ENCODE measurements around the gene ATXN7L1.

Gene ATXN7L1

DNA sequence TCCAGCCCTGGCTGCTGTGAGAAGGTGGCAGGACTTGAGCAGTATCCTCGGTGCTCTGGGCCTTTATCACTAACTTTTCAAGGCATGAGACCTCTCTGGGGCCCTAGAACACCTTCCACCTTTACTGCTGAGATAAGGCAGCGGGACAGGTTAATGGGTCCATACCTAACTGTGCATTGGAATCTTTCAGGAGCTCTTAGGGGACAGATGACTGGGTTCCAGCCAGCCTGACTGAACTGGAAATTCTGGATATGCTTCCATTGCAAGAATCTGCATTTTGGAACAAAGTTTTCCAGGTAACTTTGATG is 73.0 kb downstream of the ATXN7L1 start:
- H3K27ac ChIP-seq (ENCODE audit: low read length) = no peak overlapping the region
- no peak overlapping the region for H3K4me3 ChIP-seq (ENCODE audit: low read length)
- H3K9me3 ChIP-seq (ENCODE audit: control insufficient read depth, insufficient read depth, low read length) = no peaks in the 10 kb centered on the region
- no peak for DNase-seq (ENCODE audit: low read depth, low spot score)
- no peaks in the 10 kb centered on the region for H3K27me3 ChIP-seq (ENCODE audit: control insufficient read depth, insufficient read depth, low read length)
- H3K4me1 ChIP-seq (ENCODE audit: control insufficient read depth, insufficient read depth, low read length) = peaks cover 13% of the 10 kb centered on the region
- WGBS (ENCODE audit: insufficient coverage, insufficient read length) = no CpG with 5 or more reads among the region's 2 CpGs
- H3K36me3 ChIP-seq (ENCODE audit: control insufficient read depth, insufficient read depth, low read length) = no peaks in the 10 kb centered on the region

DNA sequence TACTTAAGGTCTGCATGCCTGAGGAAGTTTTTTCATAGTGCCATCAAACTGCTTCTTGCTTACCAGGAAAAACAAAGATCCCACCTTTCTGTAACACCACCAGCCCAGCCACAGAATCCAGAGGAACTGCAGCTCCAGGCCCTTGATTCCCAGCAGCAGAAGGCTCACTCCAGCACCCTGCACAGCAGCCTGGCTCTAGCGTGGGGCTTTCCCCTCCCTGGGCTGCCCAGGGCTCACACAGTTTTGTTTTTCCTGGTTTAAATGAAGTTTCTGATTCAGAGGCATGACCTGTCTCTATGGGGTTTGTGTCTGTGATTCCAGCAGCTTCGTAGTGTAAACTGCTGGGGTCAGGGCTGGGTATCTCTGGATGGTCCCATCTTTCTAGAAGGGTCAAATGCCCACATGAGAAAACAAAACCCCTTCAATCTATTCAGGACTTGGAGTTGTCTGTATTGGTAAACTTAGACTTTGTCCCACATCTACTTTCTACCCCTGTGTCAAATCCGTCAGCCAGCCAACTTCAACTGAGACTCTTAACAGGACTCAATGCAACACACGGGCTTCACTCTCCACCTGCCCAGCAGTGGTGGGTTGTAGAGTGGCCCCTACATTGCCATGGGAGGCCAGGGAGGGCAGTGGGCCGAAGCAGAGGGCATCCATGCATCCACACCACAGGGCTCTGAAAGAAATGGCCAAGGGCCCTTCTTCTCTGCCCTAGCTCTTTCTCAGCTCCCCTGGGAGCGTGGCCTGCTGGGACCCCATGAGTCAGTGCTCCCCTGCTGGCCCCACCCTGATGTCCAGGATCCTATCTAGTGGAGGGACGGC is 73.6 kb downstream of the ATXN7L1 start:
- Histone ChIP-seq H3K27me3 (ENCODE audit: control insufficient read depth, insufficient read depth, low read length) (no peaks in the 10 kb centered on the region), H3K4me1 (ENCODE audit: control insufficient read depth, insufficient read depth, low read length) (peaks cover 14% of the 10 kb centered on the region), H3K9me3 (ENCODE audit: control insufficient read depth, insufficient read depth, low read length) (no peaks in the 10 kb centered on the region), H3K36me3 (ENCODE audit: control insufficient read depth, insufficient read depth, low read length) (no peaks in the 10 kb centered on the region), H3K27ac (ENCODE audit: low read length) (no peak overlapping the region), H3K4me3 (ENCODE audit: low read length) (no peak overlapping the region)
- no peak for DNase-seq (ENCODE audit: low read depth, low spot score)
- WGBS (ENCODE audit: insufficient coverage, insufficient read length) = no CpG with 5 or more reads among the region's 7 CpGs

DNA sequence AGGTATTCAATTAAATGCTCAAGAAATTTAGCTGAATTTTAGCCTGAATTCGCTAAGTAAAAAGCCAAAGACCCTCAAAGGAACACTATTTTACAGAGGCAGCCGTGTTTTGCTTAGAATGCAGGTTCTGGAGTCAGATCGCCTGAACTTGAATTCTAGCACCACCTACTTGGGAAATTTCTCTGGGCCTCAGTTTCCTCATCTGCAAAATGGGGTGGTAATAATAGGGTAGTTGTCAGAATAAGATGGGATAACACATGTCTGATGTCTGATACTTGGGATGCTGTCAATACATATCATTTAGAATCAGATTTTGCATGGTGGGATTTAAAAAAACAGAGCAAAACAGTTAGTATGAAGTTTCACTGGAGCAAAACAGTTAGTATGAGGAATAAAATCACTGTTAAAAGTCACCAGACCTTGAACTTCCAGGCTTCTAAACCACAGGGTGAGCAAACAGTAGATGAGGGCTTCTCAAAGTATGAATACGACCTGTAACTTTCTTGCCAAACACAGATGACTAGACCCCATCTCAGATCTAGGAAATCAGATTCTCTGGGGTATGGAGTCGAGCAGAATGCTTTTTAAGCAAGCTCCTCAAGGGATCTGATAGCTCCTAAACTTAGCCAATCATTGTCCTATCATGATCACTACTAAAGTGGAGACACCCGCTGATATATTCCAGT is 75.4 kb downstream of the ATXN7L1 start:
- no CpG with 5 or more reads among the region's 6 CpGs for WGBS (ENCODE audit: insufficient coverage, insufficient read length)
- H3K9me3 ChIP-seq (ENCODE audit: control insufficient read depth, insufficient read depth, low read length) = no peaks in the 10 kb centered on the region
- peaks cover 14% of the 10 kb centered on the region for H3K4me1 ChIP-seq (ENCODE audit: control insufficient read depth, insufficient read depth, low read length)
- no peak overlapping the region for H3K27ac ChIP-seq (ENCODE audit: low read length)
- no peaks in the 10 kb centered on the region for H3K27me3 ChIP-seq (ENCODE audit: control insufficient read depth, insufficient read depth, low read length)
- H3K36me3 ChIP-seq (ENCODE audit: control insufficient read depth, insufficient read depth, low read length) = no peaks in the 10 kb centered on the region
- no peak overlapping the region for H3K4me3 ChIP-seq (ENCODE audit: low read length)
- no peak for DNase-seq (ENCODE audit: low read depth, low spot score)

DNA sequence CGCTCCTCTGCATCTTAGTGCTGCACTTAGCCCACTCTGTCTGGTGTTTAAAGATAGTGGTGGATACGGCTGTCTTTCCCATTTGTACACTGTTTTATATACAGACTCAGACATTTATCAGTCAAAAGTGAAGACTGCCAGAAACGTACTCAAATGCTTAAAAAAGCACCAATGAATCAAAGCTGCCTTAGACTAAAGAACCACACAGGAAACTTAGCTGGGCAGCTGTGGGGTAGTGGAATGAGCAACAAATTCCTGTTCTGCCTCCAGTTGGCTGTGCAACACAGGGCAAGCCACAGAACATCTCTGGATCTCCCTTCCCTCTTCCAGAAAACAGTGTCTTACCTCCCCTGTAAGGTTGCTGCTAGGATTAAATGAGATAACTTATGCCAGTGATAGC is 76.0 kb downstream of the ATXN7L1 start:
- WGBS (ENCODE audit: insufficient coverage, insufficient read length) = no CpG with 5 or more reads among the region's 3 CpGs

DNA sequence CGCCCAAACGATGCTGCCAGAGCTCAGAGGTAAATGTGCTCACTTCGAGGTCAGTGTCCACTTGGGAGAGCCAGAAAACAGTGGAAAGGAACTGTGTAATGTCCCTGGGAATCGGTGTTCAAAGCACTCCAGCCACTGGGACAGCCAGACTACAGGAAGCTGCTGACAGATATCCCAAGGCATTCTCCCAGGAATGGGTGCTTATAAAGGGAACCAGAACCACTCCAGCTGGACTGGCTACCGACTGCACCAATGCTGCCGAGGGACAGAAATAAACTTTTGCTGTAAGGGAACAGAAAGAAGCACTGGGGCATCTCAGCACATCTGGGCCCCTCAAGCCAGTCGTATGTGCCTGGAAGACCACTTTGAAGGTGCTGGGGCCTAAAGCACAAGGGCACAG is 76.7 kb downstream of the ATXN7L1 start:
- H3K4me1 ChIP-seq (ENCODE audit: control insufficient read depth, insufficient read depth, low read length) = peaks cover 10% of the 10 kb centered on the region
- no CpG with 5 or more reads among the region's 7 CpGs for WGBS (ENCODE audit: insufficient coverage, insufficient read length)
- H3K4me3 ChIP-seq (ENCODE audit: low read length) = no peak overlapping the region
- no peaks in the 10 kb centered on the region for H3K27me3 ChIP-seq (ENCODE audit: control insufficient read depth, insufficient read depth, low read length)
- no peaks in the 10 kb centered on the region for H3K9me3 ChIP-seq (ENCODE audit: control insufficient read depth, insufficient read depth, low read length)
- DNase-seq (ENCODE audit: low read depth, low spot score) = no peak
- H3K36me3 ChIP-seq (ENCODE audit: control insufficient read depth, insufficient read depth, low read length) = no peaks in the 10 kb centered on the region
- H3K27ac ChIP-seq (ENCODE audit: low read length) = no peak overlapping the region

More for the DNA sequence above, 76.0 kb downstream of the ATXN7L1 start:
- no peaks in the 10 kb centered on the region for H3K36me3 ChIP-seq (ENCODE audit: control insufficient read depth, insufficient read depth, low read length)
- no peak for DNase-seq (ENCODE audit: low read depth, low spot score)
- H3K4me1 ChIP-seq (ENCODE audit: control insufficient read depth, insufficient read depth, low read length) = peaks cover 10% of the 10 kb centered on the region
- H3K27ac ChIP-seq (ENCODE audit: low read length) = no peak overlapping the region
- no peaks in the 10 kb centered on the region for H3K9me3 ChIP-seq (ENCODE audit: control insufficient read depth, insufficient read depth, low read length)
- H3K27me3 ChIP-seq (ENCODE audit: control insufficient read depth, insufficient read depth, low read length) = no peaks in the 10 kb centered on the region
- no peak overlapping the region for H3K4me3 ChIP-seq (ENCODE audit: low read length)

DNA sequence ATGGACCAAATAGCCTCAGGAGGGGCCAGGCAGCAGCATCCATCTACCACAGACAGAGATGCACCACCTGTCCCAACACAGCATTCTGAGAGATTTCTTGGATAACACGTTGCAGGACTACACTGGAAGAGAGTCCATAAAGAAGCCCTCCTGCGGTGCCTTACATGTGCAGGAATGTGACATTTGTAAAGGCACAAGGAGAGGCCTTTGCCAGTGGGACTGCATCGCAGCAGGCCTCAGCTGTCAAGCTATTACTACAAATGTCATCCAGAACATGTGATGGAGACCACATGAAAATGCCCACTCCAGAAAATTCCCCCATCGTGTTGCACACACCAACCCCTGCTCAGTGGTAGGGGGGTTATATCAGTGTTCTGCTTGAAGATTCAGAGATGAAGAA is 77.4 kb downstream of the ATXN7L1 start:
- DNase-seq (ENCODE audit: low read depth, low spot score) = no peak
- WGBS (ENCODE audit: insufficient coverage, insufficient read length) = no CpG with 5 or more reads among the region's 4 CpGs
- H3K27me3 ChIP-seq (ENCODE audit: control insufficient read depth, insufficient read depth, low read length) = no peaks in the 10 kb centered on the region
- no peaks in the 10 kb centered on the region for H3K9me3 ChIP-seq (ENCODE audit: control insufficient read depth, insufficient read depth, low read length)
- H3K4me3 ChIP-seq (ENCODE audit: low read length) = no peak overlapping the region
- no peaks in the 10 kb centered on the region for H3K36me3 ChIP-seq (ENCODE audit: control insufficient read depth, insufficient read depth, low read length)
- peaks cover 10% of the 10 kb centered on the region for H3K4me1 ChIP-seq (ENCODE audit: control insufficient read depth, insufficient read depth, low read length)
- no peak overlapping the region for H3K27ac ChIP-seq (ENCODE audit: low read length)

DNA sequence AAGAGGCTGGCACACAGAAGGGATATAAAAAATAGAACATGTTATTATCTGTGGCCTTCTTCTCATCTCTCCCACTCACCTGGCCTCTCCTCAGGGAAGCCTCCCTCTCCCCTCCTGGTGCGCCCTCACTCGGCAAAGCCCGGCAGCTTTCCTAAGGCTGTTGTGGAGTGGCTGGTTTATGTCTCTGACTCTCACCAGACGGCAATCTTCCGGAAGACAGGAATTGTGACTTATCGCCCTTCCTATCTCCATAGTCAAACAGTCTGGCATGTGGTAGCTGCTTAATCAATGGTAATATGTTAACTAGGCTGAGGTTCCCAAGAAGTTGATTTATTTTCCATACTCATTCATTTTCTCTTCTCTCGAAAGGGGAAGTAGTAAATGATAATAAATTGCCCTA is 78.7 kb downstream of the ATXN7L1 start:
- no CpG with 5 or more reads among the region's 7 CpGs for WGBS (ENCODE audit: insufficient coverage, insufficient read length)
- H3K36me3 ChIP-seq (ENCODE audit: control insufficient read depth, insufficient read depth, low read length) = no peaks in the 10 kb centered on the region
- no peak overlapping the region for H3K4me3 ChIP-seq (ENCODE audit: low read length)
- no peak for DNase-seq (ENCODE audit: low read depth, low spot score)
- no peaks in the 10 kb centered on the region for H3K27me3 ChIP-seq (ENCODE audit: control insufficient read depth, insufficient read depth, low read length)
- H3K4me1 ChIP-seq (ENCODE audit: control insufficient read depth, insufficient read depth, low read length) = peaks cover 10% of the 10 kb centered on the region
- no peaks in the 10 kb centered on the region for H3K9me3 ChIP-seq (ENCODE audit: control insufficient read depth, insufficient read depth, low read length)
- H3K27ac ChIP-seq (ENCODE audit: low read length) = no peak overlapping the region

DNA sequence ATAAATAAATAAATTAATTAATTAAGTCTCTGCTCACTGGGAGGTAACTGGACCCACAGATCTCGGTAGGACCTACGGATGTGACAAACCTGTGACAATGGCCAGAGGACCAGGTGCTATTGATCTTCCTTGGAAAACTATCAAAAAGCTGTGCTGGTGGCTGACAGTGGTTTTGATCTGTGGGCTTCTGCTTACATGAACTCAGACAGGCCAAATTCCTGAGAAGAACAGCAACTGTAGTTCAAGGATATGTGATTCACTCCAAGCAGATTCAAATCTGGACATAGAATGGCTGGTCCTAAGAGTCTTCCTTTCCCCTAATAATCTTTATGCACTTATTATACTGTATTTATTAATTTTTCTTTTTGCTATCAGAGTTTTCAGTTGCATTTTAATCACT is 80.0 kb downstream of the ATXN7L1 start:
- Histone ChIP-seq H3K36me3 (ENCODE audit: control insufficient read depth, insufficient read depth, low read length) (no peaks in the 10 kb centered on the region), H3K4me1 (ENCODE audit: control insufficient read depth, insufficient read depth, low read length) (peaks cover 10% of the 10 kb centered on the region), H3K9me3 (ENCODE audit: control insufficient read depth, insufficient read depth, low read length) (no peaks in the 10 kb centered on the region), H3K4me3 (ENCODE audit: low read length) (no peak overlapping the region), H3K27me3 (ENCODE audit: control insufficient read depth, insufficient read depth, low read length) (no peaks in the 10 kb centered on the region), H3K27ac (ENCODE audit: low read length) (no peak overlapping the region)
- WGBS (ENCODE audit: insufficient coverage, insufficient read length) = no CpG with 5 or more reads among the region's 2 CpGs
- no peak for DNase-seq (ENCODE audit: low read depth, low spot score)

DNA sequence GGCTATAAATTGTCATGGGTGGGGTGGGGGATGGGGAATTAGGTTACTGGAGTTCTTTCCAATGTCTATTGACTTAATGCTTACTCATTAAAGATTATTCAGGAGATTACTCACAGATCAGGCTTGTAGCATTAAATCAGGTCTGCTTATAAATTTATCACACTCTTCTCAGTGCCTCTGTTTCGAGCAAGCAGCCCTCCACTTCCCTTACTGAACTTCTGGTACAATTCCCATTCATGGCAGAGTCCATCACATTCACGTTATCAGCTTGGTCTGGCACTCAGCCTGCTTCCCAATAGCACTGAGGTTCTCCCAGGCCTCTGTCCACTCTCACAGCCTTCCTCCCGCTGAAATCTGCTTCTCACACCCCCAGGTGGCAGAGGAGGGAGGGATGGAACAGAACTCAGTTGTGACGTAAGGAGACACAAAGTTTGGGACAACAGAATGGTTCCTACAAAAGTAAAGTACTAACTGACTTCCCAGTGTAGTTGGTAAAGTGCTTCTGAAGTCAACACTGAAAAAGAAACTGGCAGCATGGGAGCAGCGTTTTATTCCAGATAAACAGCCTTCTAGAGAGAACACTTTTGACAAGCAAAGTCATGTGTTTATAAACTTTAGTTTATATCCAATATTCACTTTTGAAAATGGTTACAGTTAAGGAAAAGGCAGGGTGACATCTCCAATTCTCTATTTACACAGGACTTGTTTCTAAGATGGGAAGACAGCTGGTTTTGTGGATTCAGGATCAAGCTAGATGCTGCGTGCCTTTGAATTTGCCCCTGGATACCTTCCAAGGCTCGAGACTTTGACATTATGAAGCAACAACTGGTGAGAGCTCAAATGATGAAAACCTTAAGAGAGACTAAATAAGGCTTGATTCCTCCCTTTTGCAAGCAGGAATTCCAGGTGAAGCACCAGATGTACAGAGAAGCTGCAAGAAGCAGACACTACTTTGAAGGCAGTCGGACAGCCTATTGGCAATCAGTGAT is 81.4 kb downstream of the ATXN7L1 start:
- H3K4me3 ChIP-seq (ENCODE audit: low read length) = no peak overlapping the region
- no peak for DNase-seq (ENCODE audit: low read depth, low spot score)
- H3K4me1 ChIP-seq (ENCODE audit: control insufficient read depth, insufficient read depth, low read length) = peaks cover 10% of the 10 kb centered on the region
- H3K27ac ChIP-seq (ENCODE audit: low read length) = no peak overlapping the region
- no peaks in the 10 kb centered on the region for H3K36me3 ChIP-seq (ENCODE audit: control insufficient read depth, insufficient read depth, low read length)
- no peaks in the 10 kb centered on the region for H3K27me3 ChIP-seq (ENCODE audit: control insufficient read depth, insufficient read depth, low read length)
- no peaks in the 10 kb centered on the region for H3K9me3 ChIP-seq (ENCODE audit: control insufficient read depth, insufficient read depth, low read length)
- WGBS (ENCODE audit: insufficient coverage, insufficient read length) = no CpG with 5 or more reads among the region's 8 CpGs
